Aorta (tissue), 5 donors: Measurements from ENCODE around the gene CMIP. TPM values are rescaled to one million over a fixed set of nuclear protein-coding genes. Genes with fewer than 3 reads are reported as not detected.

Source experiments
- ATAC-seq: fragments of 200-7000 bp; cut with Tn5 transposase; one replicate; pipeline ENCODE4 v1.9.1; 2022; ENCODE audit warnings: moderate library complexity; ENCODE audit not compliant: low FRiP score
- DNase-seq, 2 donors: peaks; one replicate each; pipeline ENCODE4 v3.0.0-alpha.2; 2020
- H3K27ac ChIP-seq, 2 donors: one replicate each; pipeline ENCODE4 v1.5.1; 2013; ENCODE audit warnings: low read length in 2 of 2, mild to moderate bottlenecking in 2 of 2, moderate library complexity in 2 of 2, control low read depth in 1 of 2, inconsistent platforms in 1 of 2, low read depth in 1 of 2
- H3K27me3 ChIP-seq, 2 donors: one replicate each; pipeline ENCODE4 v1.6.1; 2013; ENCODE audit warnings: control low read depth in 1 of 2, low read length in 1 of 2, mild to moderate bottlenecking in 1 of 2, moderate library complexity in 1 of 2; ENCODE audit not compliant: insufficient read depth in 2 of 2, control insufficient read depth in 1 of 2
- H3K36me3 ChIP-seq, 2 donors: one replicate each; pipeline ENCODE4 v1.6.1; 2013; ENCODE audit warnings: control low read depth in 1 of 2, low read length in 1 of 2, mild to moderate bottlenecking in 1 of 2; ENCODE audit not compliant: insufficient read depth in 2 of 2, control insufficient read depth in 1 of 2
- H3K4me1 ChIP-seq, 2 donors: one replicate each; pipeline ENCODE4 v1.6.1; 2013; ENCODE audit warnings: low read length in 2 of 2, control low read depth in 1 of 2, mild to moderate bottlenecking in 1 of 2, moderate library complexity in 1 of 2; ENCODE audit not compliant: insufficient read depth in 2 of 2, control insufficient read depth in 1 of 2
- H3K4me3 ChIP-seq, 2 donors: one replicate each; pipeline ENCODE4 v1.5.1; 2013; ENCODE audit warnings: low read length in 2 of 2, control low read depth in 1 of 2, mild to moderate bottlenecking in 1 of 2
- H3K9me3 ChIP-seq: one replicate; pipeline ENCODE4 v1.6.1; 2013; ENCODE audit warnings: mild to moderate bottlenecking, low read length; ENCODE audit not compliant: control insufficient read depth
- WGBS, 2 donors: extraction: QIAGEN DNeasy Blood & Tissue Kit; methylation state at CpG; one replicate each; pipeline ENCODE4 v1.1.7; 2013; 5-methylcytosine and 5-hydroxymethylcytosine counted together
- intact Hi-C, 2 donors: fragments of 100-400 bp; cut with DNase I; formaldehyde crosslinking; loops; one replicate each; pipeline versions ENCODE4 v1.14.2 to v1.15.0; 2022
- polyA plus RNA-seq, 2 donors: library from polyadenylated mRNA; stranded (reverse); fragments of 200-250 nt; gene quantifications; one replicate each; pipeline ENCODE4 v1.2.3, GENCODE V29; 2013
- total RNA-seq, 2 donors: library from RNA; stranded (reverse); fragmentation: NEBNext Ultra II Directional; extraction: Animal tissue kit (Norgen Biotek cat#: 25700); gene quantifications; one replicate each; pipeline ENCODE4 v1.2.1, GENCODE V29; 2021
- donor health status: healthy with polysubstance abuse.
- donor health status: Bipolar disorder and iron deficiency.
- donor health status: DM: no; HTN: no; CAD: no.
- donor health status: DM: no; HTN: no; CAD: no.
- donor health status: DM: yes; HTN: yes; CAD: no.

The CMIP gene
- total and polyA plus RNA-seq, 4 donors = 2.4 to 96.3 (median 27.9) TPM

DNA sequence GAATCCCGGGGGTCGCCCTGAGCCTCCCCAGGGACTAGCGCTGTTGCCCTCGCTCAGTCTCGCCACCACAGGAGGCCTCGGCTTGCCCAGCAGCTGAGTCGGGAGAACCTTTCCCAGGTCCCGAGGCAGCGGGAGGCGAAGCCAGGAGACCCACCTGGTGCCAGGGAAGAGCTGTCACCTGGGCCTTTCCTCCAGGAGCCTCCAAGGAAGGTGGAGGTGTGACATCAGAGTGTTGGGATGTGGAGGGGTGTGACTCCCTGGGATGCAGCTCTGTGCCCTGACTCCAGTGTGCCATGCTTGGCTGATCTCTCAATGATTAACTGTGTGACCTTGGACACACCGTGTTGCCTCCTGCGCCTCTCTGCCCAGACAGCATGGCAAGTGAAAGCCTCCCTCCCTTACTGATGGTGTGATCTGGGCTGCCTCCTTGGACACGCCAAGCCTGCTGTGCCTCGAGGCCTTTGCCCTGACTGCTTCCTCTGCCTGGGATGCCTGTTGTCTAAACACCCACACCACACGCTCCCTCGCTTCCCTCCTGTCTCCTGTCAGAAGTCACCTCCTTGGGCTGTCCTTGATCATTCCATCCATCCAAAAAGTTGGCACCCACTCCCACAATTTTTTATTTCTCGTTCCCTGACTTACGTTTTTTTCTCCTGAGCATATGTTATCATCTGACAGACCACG, 88.0 kb downstream of the CMIP start:
- no peaks in the 10 kb centered on the region for H3K4me1 ChIP-seq
- peak in 1 of 2 donors; percentile 53 for DNase-seq
- intact Hi-C loops = no loop called here
- H3K4me3 ChIP-seq = no peak overlapping the region
- ATAC-seq = no peak
- WGBS, 2 donors = 88 to 93% methylated on average over 19 of the region's 19 CpGs
- H3K9me3 ChIP-seq = no peaks in the 10 kb centered on the region
- H3K36me3 ChIP-seq = no peaks in the 10 kb centered on the region
- no peaks in the 10 kb centered on the region for H3K27me3 ChIP-seq
- no peak overlapping the region for H3K27ac ChIP-seq

DNA sequence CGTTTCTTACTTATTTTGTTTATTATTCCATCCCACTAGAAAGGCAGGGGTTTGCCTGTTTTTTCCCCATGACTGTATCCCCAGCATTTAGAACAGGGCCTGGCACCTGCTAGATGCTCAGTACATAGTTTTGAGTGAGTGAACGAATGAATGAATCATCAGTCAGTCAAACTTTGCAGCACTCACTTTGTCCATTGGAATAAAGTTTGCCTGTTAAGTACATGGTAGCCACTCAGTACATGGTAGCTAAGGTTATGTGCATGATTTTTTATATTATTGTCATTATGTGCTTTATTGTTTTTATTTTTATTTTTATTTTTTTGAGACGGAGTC, 88.5 kb downstream of the CMIP start:
- Histone ChIP-seq H3K36me3 (no peaks in the 10 kb centered on the region), H3K27ac (no peak overlapping the region), H3K27me3 (no peaks in the 10 kb centered on the region), H3K4me3 (no peak overlapping the region), H3K4me1 (no peaks in the 10 kb centered on the region), H3K9me3 (no peaks in the 10 kb centered on the region)
- WGBS, 2 donors = 73 to 89% methylated on average over 3 of the region's 3 CpGs
- no peak for DNase-seq
- intact Hi-C loops = no loop called here
- no peak for ATAC-seq

- WGBS, 2 donors = 90 to 92% methylated on average over 10 of the region's 10 CpGs
- Histone ChIP-seq H3K27me3 (no peaks in the 10 kb centered on the region), H3K4me1 (no peaks in the 10 kb centered on the region), H3K36me3 (no peaks in the 10 kb centered on the region), H3K4me3 (no peak overlapping the region), H3K9me3 (no peaks in the 10 kb centered on the region), H3K27ac (no peak overlapping the region)
- peak in 1 of 2 donors; percentile 36 for DNase-seq
- intact Hi-C loops = no loop called here
- no peak for ATAC-seq
Observed at GRCh38 chr16:81535679-81536360, 91.2 kb downstream of the CMIP start.

DNA sequence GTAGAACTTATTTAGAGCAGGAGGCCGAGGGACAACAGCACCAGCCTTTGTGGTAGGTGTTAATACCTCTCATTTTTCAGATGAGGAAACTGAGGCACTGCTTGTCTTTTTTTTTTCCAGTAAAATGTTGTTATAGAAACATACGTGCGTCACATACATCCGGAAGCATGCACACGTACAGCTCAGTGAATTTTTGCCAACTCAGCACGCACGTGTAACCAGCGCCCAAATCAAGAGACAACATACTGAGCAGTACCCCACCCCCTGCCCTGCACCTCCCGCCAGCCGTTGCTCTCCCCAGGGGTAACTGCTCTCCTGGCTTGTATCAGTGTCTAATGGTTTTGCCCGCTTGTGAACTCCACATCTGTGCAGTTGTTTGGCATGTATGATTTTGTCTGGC, 92.0 kb downstream of the CMIP start:
- 90 to 92% methylated on average over 11 of the region's 11 CpGs for WGBS, 2 donors

GRCh38 chr16:81537721-81538561, 93.3 kb downstream of the CMIP start:
- 89 to 93% methylated on average over 18 of the region's 18 CpGs for WGBS, 2 donors
- DNase-seq (peak; percentile 42 to 53), ATAC-seq (peak; percentile 51)

More for the DNA sequence above, 92.0 kb downstream of the CMIP start:
- DNase-seq = no peak
- no peaks in the 10 kb centered on the region for H3K36me3 ChIP-seq
- H3K27me3 ChIP-seq = no peaks in the 10 kb centered on the region
- H3K4me3 ChIP-seq = no peak overlapping the region
- no peak overlapping the region for H3K27ac ChIP-seq
- intact Hi-C loops = no loop called here
- no peaks in the 10 kb centered on the region for H3K9me3 ChIP-seq
- ATAC-seq = no peak
- H3K4me1 ChIP-seq = no peaks in the 10 kb centered on the region

GRCh38 chr16:81539009-81539758, 94.6 kb downstream of the CMIP start:
- Histone ChIP-seq H3K36me3 (no peaks in the 10 kb centered on the region), H3K27me3 (no peaks in the 10 kb centered on the region), H3K9me3 (no peaks in the 10 kb centered on the region), H3K27ac (no peak overlapping the region), H3K4me3 (no peak overlapping the region), H3K4me1 (no peaks in the 10 kb centered on the region)
- 94 to 96% methylated on average over 18 of the region's 18 CpGs for WGBS, 2 donors
- no peak for ATAC-seq
- DNase-seq = peak; percentile 31 to 36
- intact Hi-C loops = no loop called here

More at GRCh38 chr16:81537721-81538561, 93.3 kb downstream of the CMIP start:
- H3K4me1 ChIP-seq = no peaks in the 10 kb centered on the region
- intact Hi-C loops = no loop called here
- no peak overlapping the region for H3K27ac ChIP-seq
- H3K4me3 ChIP-seq = no peak overlapping the region
- no peaks in the 10 kb centered on the region for H3K27me3 ChIP-seq
- H3K9me3 ChIP-seq = no peaks in the 10 kb centered on the region
- H3K36me3 ChIP-seq = no peaks in the 10 kb centered on the region

- 94 to 96% methylated on average over 19 of the region's 19 CpGs for WGBS, 2 donors
Observed at GRCh38 chr16:81539759-81540472, 95.3 kb downstream of the CMIP start.

GRCh38 chr16:81541314-81541713, 96.7 kb downstream of the CMIP start:
- Histone ChIP-seq H3K27me3 (no peaks in the 10 kb centered on the region), H3K27ac (no peak overlapping the region), H3K9me3 (no peaks in the 10 kb centered on the region), H3K4me1 (no peaks in the 10 kb centered on the region), H3K36me3 (no peaks in the 10 kb centered on the region), H3K4me3 (no peak overlapping the region)
- no peak for DNase-seq
- no peak for ATAC-seq
- intact Hi-C loops = no loop called here
- WGBS, 2 donors = 96 to 98% methylated on average over 8 of the region's 8 CpGs

More at GRCh38 chr16:81539759-81540472, 95.3 kb downstream of the CMIP start:
- intact Hi-C loops = no loop called here
- Histone ChIP-seq H3K4me1 (no peaks in the 10 kb centered on the region), H3K36me3 (no peaks in the 10 kb centered on the region), H3K4me3 (no peak overlapping the region), H3K27me3 (no peaks in the 10 kb centered on the region), H3K27ac (no peak overlapping the region), H3K9me3 (no peaks in the 10 kb centered on the region)
- ATAC-seq = no peak
- DNase-seq = peak in 1 of 2 donors; percentile 16
